GM19452 (cell line): ENCODE measurements around the gene AHCTF1.

Source experiments
- ATAC-seq: cut with Tn5 transposase; IDR thresholded peaks from one replicate; pipeline ENCODE4 v1.9.1; 2021; ENCODE audit not compliant: unreplicated experiment

AHCTF1 gene, protein sequence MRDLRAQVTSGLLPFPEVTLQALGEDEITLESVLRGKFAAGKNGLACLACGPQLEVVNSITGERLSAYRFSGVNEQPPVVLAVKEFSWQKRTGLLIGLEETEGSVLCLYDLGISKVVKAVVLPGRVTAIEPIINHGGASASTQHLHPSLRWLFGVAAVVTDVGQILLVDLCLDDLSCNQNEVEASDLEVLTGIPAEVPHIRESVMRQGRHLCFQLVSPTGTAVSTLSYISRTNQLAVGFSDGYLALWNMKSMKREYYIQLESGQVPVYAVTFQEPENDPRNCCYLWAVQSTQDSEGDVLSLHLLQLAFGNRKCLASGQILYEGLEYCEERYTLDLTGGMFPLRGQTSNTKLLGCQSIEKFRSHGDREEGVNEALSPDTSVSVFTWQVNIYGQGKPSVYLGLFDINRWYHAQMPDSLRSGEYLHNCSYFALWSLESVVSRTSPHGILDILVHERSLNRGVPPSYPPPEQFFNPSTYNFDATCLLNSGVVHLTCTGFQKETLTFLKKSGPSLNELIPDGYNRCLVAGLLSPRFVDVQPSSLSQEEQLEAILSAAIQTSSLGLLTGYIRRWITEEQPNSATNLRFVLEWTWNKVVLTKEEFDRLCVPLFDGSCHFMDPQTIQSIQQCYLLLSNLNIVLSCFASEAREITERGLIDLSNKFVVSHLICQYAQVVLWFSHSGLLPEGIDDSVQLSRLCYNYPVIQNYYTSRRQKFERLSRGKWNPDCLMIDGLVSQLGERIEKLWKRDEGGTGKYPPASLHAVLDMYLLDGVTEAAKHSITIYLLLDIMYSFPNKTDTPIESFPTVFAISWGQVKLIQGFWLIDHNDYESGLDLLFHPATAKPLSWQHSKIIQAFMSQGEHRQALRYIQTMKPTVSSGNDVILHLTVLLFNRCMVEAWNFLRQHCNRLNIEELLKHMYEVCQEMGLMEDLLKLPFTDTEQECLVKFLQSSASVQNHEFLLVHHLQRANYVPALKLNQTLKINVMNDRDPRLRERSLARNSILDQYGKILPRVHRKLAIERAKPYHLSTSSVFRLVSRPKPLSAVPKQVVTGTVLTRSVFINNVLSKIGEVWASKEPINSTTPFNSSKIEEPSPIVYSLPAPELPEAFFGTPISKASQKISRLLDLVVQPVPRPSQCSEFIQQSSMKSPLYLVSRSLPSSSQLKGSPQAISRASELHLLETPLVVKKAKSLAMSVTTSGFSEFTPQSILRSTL (N-terminal part only)

DNA sequence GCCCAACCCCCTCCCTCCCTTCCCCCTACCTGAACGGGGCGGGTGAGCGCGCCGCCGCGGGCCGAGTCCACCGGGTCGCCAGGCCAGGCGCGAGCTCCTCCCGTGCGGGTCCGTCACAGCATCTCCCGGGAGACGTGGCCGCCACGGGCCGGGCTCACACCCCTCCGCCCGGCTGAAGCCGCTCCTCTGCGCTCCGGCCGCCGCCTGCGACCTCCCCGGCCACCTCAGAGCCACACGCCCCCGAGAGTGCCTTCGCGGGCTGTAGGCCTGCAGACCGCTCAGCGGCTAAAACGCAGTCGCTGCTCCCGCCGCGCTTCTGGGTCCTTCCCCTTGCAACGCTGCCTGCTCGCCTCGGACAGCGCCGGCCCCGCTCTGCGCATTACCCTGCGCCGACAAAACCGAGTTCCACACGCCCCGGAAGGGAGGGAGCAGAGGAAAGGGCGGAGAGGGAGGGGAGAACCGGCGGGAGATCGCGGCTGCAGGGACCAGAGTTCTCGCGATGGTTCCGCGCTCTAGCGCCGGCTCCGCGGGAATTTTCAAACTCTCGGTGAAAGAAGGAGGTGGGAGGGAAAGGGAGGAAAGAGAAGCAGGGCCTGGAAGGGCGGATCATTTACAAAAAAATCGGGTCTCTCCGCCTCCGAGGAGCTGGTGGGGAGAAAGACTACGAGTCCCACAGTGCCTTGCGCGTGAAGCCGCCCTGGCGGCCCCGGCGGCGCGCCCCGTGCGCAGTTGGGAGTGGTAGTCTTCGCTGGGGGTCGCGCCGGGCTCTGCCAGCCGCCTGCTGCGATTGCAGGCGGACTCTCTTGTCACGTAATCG is at the start of gene AHCTF1:
Gene AHCTF1 (minus strand): TSS at position 400 of the 817 bp plus-strand sequence. CDS start 13,578 bp downstream, outside the sequence.
- peak; percentile 88 for ATAC-seq

DNA sequence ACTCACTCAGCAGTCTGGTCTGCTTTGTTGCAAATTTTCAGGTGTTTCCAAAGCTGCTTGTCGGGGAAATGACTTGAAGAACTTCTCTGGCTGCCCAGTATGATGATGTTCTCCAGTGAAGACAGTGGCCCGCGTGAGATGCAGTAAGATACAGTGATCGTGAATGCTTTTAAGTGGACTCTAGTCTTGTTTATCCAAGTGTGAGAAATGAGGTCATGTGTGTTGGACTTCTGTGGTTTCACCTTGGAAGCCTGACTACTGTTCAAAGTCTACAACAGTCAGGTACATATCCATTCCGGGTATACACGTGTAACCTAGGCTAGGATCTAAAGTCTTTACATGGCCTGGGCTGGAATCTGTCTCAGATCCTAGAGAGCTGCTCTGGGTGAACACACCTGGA is 47.0 kb upstream of the AHCTF1 start:
- no peak for ATAC-seq

DNA sequence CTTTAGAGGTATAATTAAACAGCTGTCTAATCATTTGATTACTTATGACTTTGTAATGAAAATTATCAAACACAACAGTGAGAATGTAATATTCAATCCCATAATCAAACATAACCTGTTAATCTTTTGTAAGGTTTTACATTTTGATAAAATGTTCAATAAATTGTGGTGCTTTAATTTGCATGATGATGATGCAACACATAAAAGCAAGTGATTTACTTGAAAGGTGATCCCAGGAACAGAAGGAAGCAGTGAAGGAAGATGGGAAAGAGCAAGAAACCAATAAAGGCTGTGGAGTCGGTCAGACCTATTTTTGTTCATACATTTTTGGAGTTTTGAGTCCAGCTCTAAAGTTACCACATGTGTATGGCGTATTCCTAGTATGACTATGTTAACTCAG is 46.5 kb upstream of the AHCTF1 start:
- no peak for ATAC-seq

DNA sequence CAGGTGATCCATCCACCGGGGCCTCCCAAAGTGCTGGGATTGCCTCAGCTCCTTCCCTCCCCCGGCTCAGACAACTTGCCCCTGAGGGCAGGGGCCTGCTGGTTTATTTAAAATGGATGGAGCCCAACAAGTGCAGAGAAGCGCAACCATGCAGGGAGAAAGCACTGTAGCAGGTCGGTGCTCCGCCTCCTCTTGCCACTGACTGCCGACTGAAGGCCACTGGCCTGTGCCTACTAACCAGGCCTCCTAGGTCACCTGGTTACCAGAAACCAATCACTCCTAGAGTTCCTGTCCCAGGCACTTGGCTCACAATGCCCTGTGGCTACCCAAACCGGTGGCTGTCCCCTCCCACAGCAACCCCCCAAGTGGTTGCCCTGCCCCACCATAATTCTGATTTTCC is 40.2 kb upstream of the AHCTF1 start:
- no peak for ATAC-seq

DNA sequence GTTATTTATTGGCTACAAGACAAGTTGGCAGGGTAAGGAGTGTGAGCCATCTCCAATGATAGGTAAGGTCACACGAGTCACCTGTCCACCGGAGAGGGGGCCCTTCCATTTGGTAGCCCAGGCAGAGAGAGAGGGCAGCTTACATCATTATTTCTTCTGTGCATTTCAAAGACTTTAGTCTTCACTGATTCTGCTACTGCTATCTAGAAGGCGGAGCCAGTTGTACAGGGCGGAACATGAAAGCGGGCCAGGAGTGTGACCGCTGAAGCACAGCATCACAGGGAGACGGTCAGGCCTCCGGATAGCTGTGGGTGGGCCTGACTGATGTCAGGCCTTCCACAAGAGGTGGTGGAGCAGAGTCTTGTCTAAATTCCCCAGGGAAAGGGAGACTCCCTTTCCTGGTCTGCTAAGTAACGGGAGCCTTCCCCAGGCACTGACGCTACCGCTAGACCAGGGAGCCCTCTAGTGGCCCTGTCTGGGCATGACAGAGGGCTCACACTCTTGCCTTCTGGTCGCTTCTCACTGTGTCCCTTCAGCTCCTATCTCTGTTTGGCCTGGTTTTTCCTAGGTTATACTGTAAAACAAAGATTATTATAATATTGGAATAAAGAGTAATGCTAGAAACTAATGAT is 39.5 kb upstream of the AHCTF1 start:
- ATAC-seq, result no peak

DNA sequence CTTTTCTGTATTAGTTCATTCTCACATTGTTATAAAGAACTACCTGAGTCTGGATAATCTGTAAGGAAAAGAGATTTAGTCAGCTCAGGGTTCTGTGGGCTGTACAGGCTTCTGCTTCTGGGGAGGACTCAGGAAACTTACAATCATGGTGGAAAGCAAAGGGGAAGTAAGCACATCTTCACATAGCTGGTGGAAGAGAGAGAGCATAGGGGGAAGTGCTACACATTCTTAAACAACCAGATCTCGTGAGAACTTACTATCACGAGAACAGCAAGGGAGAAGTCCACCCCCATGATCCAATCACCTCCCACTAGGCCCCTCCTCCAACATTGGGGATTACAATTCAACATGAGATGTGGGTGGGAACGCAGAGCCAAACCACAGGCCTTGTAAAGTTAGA is 37.9 kb upstream of the AHCTF1 start:
- ATAC-seq, result no peak

DNA sequence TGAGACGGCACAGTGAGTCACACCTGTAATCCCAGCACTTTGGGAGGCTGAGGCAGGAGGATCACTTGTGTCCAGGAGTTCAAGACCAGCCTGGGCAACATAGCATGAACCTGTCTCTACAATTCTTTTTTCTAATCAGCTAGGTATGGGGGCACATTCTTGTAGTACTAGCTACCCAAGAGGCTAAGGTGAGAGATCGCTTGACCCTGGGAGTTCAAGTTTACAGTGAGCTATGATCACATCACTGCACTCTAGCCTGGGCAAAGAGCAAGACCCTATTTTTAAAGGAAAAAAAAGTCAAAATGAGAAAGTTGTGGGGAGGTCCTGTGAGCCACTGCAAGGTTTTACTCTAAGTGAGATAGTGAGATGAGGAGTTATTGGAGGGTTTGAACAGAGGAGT is 34.8 kb upstream of the AHCTF1 start:
- no peak for ATAC-seq

DNA sequence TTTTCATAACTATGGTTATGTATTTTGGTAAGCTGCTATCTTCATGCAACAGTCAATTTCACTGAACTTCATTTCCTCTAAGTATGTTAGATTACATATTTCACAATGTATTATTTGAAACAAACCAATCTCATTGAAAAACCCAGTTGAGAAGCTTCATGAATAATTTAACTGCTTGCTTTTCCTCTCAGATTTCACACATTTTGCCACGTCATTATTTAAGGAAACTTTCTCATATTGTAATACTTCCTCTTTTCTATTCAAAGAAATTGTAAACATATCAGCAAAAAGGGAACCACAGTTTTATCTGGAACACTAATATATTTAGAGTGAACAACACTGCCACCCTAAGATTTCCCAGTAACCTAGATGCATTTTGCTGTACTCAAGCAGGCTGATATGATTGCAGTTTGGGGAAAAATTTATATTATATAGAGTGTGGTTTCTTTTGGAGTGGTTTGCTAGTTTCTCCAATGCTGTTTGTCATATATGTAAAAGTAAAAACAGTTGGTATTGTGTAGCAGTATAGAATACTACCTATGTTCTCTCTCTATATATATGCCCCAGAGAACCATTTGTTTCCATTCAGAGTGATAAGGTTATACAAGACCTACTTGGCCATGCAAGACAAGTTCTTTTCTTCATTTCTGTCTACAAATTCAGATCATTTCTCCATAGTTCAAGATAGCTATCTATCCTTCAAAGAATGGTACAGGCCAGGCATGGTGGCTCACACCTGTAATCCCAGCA is 28.4 kb upstream of the AHCTF1 start:
- no peak for ATAC-seq

DNA sequence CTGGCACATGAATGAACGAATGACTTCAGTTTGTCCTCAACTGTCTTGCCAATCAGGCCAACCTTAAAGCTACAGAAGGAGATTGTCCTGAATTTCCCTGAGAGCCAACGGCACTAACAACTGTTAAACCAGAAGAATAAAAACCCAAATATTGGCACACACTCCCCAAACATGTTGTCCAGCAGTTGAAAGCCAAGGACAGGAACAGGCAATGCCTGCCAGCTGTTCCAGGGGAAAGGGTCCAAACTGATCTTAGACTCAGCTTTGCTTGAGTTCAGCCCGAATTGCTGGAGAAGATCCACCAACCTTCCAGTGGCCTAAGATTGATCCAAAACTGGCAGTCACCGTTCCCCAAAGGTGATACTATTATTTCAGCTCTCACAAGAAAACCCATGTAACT is 22.4 kb upstream of the AHCTF1 start:
- ATAC-seq, result no peak

DNA sequence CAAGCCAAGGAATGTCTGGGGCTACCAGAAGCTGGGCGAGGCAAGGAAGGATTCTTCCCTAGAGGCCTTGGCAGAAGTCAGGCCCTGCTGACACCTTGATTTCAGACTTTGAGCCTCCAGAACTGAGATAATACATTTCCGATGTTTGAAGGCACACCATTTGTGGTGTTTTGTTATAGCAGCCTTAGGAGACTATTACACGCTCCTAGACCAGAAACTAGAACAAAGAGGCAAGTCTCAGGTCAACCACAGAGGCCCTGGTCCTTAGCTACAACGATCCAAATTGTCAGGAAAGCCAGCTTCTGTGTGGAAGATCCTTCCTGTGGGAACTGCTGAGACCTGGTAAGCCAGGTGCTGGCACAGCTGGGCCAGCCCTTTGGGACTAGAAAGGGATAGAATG is 19.7 kb upstream of the AHCTF1 start:
- ATAC-seq, result no peak

DNA sequence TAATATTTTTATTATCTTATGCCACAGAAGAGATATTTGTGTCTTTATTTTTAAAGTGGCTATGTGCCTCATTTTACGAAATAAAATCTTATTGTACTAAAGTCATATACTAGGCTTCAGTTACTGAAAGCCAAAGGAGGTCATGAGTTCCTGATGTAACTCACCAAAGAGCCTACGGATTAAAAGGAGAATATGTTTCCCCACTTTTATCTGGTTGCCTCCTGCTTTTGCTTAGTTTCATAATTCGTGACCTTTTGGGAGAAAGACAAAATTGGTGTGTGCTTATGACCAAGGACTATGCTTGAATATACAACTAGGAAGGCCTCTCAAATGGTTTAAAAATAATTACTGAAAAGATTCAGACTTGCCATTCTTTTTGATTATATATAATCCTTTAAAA is 18.2 kb upstream of the AHCTF1 start:
- no peak for ATAC-seq

DNA sequence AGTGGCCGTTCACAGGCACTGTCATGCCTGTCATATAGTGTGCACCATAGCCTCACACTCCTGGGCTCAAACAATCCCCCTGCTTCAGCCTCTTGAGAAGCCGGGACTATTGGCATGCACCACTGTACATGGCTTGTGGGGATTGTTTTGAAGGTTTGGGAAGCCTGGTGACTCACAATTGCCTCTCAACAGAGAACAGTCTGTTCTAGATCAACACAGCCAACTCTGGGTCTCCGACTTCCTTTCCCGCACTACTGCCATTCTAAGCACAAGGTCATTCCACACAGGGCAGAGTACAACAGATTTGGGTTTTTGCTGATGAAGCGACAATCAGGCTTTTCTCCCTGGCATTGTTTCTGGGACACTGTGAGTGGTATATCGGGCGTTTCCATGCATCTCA is 15.5 kb upstream of the AHCTF1 start:
- ATAC-seq, result no peak

DNA sequence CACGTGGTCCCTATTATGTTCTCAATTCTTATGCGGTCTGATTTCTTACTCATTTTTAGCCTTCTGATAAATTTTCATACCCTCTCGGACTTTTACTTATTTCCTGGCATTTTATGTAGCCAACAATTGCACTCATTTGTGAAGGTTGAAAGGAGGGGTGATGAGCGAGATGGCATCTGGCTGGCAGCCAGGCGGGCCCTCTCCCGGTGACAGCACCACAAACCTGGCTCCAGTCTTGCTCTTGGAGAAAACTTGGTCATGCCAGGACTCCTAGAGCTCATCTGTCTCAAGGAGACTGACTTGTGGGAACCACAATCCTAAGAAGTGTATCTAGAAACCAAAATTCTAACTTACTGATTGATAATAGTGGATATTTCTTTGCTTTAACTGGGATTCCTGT is 14.6 kb upstream of the AHCTF1 start:
- no peak for ATAC-seq

DNA sequence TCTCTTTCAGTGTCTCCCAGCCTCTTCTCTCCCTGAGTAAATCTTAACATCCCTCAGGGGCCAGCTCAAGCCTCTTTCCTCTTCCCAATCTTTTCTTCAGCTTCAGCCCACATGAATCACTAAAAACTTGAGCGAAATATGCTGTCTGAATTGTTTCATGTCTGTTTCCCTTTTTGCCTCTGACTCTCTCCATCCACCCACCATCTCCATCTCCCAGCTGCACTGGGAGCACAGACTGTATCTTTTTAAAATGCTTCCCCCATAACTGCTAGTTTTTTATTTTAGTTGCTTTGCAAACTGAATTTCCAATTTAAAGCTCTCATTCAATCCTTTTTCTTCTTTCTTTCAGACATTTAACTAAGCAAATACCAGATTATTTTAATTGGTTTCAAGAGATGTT is 3.0 kb upstream of the AHCTF1 start:
- no peak for ATAC-seq

DNA sequence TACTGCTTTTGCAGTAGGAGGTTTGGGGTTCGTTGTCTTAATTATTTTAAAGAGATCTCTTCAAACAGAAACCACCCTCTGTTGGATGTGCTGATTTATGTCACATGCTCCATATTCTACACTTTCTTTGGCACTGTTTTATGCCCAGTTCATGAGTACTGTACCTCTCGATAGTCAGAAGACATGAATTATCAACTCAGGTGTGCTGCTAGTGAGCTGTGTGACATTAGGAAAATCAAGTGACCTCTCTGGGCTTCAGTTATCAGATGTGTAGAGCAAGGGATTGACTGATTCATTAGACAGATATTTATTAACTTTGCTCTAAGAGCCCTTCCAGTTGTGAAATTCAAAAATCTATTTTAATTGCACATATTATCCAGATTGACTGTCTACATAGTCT is 2.1 kb upstream of the AHCTF1 start:
- ATAC-seq, result no peak

DNA sequence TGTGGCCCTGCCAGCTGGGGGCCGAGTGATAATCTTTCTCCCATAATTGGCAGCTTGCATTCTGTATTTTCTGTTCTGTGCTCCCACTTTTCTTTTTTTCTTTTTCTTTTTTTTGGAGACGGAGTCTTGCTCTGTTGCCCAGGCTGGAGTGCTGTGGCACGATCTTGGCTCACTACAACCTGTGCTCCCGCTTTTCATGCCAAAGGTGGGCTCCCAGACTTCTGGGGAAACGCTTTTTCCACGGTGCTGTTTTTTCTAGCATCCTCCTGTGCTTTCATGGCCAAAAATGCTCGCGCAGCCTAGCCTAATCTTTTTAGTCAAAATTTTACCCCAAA is 585 bp upstream of the AHCTF1 start:
- ATAC-seq, result no peak

DNA sequence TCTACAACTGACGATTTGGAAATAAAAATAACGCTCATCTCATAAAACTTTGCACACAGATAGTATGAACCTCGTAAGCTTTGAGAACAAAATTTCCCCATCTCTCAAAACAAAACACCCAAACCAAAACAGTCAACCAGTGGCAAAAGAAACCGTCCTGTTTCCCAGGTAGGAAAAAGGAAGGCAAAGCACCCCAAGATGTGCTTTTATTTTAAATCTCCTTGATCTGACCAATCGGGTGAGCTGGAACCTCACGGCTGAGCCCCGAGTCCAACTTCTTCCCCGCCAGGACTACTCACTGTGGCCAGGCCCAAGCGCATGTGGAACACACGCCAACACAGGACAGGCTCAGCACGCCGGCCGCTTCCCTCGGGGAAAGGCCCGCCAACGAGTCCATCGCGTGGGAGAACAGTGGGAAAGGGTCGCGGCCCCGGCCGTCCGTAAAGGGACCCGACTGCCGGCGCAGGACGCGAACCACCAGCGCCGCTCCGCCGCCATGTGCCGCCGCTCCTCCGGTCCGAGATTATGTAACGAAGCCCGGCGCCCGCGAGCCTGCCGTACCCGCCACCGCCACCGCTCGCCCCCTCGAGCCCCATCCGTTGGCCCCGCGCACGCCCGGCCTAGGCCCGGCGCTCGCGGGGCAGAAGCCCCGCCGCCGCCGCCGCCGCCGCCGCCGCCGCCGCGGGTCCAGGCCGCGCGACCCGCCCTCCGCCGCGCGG is 759 bp downstream of the AHCTF1 start:
- peak; percentile 32 for ATAC-seq

DNA sequence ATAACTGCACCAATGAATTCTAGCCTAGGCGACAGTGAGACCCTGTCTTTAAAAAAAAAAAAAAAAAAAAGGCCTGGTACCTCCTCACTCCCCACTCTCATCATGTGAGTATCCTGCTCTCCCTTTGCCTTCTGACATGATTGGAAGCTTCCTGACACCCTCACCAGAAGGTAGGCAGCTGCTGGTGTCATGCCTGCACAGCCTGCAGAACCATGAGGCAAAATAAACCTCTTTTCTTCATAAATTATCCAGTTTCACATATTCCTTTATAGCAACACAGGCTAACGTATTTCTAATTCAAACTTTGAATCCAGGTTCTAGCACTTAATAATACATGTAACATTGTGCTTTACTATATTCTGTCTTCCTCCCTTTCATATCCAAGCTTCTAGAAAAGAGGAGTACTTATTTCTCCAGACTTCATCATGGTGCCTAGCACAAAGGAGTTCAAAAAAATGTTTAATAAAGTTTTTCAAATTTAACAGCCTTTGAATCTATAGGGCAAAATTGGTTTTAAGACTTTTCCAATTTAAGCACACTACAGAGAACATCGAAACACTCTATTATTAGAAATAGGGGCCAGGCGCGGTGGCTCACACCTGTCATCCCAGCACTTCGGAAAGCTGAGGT is 5.6 kb downstream of the AHCTF1 start:
- ATAC-seq, result no peak

DNA sequence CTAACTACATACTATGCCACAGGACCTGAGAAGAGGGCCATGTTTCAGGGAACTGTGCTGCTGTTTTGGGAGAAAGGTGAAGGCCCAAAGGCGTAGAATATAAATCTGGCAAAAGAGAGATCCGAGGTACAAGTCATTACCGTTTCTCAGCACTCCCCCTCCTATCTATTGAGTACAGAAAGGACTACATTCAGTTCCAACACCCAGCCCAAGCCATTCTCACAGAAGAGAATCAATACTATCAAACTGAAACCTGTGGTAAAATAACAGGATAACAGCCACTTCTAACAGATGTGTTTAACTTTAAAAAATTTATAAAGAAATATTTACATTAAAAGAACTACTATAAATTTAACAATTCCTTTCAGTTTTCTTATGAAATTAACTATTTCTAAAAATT is 7.8 kb downstream of the AHCTF1 start:
- ATAC-seq, result no peak
